GM13976 (cell line): ENCODE data around the gene C1QA.

Source experiments
- DNase-seq: peaks from one replicate; pipeline ENCODE4 v3.0.0; 2012; ENCODE audit warnings: low spot score
- CTCF ChIP-seq: IDR thresholded peaks from 2 replicates; pipeline ENCODE4 v1.5.1; 2012; ENCODE audit warnings: borderline replicate concordance, mild to moderate bottlenecking; ENCODE audit not compliant: insufficient read depth; ENCODE audit errors: extremely low read depth, missing control alignments, control extremely low read depth
- in situ Hi-C: fragments of 300-500 bp; cut with MboI; formaldehyde crosslinking; loops from one replicate; pipeline ENCODE4 v1.12.0; 2022; ENCODE audit warnings: low sequenced_read_pairs, mixed read lengths, inconsistent platforms; ENCODE audit not compliant: unreplicated experiment

The C1QA gene

GRCh38 chr1:22627331-22627730, 9.1 kb upstream of the C1QA start:
- in situ Hi-C loops, result loop anchor here (25.0 kb wide), 1 partner anchor 490 kb away; the partner anchor contains the start of gene WNT4
- no peak for TF ChIP-seq CTCF
- no peak for DNase-seq

- no peak for TF ChIP-seq CTCF
- DNase-seq, result no peak
- in situ Hi-C loops, result loop anchor here (25.0 kb wide), 1 partner anchor 492 kb away; the partner anchor contains the start of gene WNT4
These were observed 7.6 kb upstream of the C1QA start for GRCh38 chr1:22628698-22629444.

- TF ChIP-seq CTCF, result no peak
- in situ Hi-C loops, result loop anchor here (25.0 kb wide), 1 partner anchor 493 kb away; the partner anchor contains the start of gene WNT4
- no peak for DNase-seq
These were observed 6.5 kb upstream of the C1QA start for GRCh38 chr1:22629886-22630285.

DNA sequence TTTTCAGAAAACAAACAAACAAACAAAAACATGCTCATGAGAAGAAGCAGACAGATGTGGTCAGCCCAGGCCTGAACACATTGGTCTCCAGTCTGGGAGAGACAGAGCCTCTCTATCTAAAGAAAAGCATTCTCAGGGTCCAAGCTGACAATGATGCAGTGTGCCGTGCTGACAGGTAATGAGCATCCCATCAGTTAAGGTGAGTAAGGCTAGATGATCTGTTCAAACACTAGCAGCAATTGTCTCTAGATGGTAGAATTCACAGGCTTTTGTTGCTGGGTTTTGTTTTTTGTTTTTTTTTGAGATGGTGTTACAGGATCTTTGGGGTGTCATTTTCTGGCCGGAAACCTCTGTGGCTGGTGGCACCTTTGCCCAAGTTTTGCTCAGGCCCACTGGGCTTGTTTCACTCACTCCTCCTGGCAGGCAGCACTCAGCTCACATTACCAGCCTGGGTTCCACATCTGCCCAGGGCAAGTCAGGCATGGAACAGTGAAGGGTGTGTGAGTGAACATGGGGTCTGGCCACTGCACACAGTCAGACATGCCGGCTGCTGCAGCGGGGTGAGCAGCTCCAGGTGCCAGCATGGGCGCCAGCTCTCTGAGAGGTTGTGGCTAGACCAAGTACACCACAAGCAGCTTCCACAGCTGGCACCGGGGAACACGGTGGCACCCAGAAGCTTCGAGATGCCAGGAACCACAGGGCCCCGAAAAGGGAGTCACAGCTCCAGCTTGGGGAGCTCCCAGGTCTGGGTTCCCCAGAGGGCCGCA, 2.5 kb upstream of the C1QA start:
- in situ Hi-C loops, result loop anchor here (25.0 kb wide), 1 partner anchor 497 kb away; the partner anchor contains the start of gene WNT4
- no peak for TF ChIP-seq CTCF
- no peak for DNase-seq

DNA sequence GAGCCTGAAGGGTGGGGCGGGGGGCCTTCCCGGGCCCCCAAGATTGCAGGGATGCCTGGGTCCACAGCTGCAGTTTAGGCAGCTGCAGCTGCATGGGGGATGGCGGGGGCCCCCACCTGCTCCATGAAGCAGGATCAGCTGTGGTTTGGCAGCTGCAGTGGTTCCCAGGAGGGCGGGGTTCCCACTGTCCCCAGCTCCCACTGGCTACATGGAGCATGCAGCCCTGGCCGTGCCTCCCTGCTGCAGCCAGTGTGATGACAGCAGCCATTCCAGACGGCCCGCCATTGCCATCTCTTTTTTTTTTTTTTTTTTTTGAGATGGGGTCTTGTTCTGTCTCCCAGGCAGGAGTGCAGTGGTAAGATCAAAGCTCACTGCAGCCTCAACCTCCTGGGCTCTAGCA, 992 bp upstream of the C1QA start:
- no peak for TF ChIP-seq CTCF
- in situ Hi-C loops, result loop anchor here (25.0 kb wide), 1 partner anchor 498 kb away; the partner anchor contains the start of gene WNT4
- no peak for DNase-seq

- in situ Hi-C loops, result loop anchor here (25.0 kb wide), 1 partner anchor 500 kb away; the partner anchor contains the start of gene WNT4
- DNase-seq, result no peak
- TF ChIP-seq CTCF, result no peak
These were observed 499 bp downstream of the C1QA start for GRCh38 chr1:22636927-22637326.
